Fibroblast of skin of right quadriceps (primary cell): ENCODE data around the gene OIT3.
A peak's percentile ranks its signal among the peaks of the same experiment; 100 is the strongest.

Source experiments
- DNase-seq: peaks from one replicate; pipeline ENCODE4 v3.0.0-alpha.2; 2013

The OIT3 gene

GRCh38 chr10:72893136-72893798 lies at the start of gene OIT3:
OIT3 (plus strand) TSS chr10:72893739; CDS start chr10:72893799, 60 bp downstream.
- no peak for DNase-seq

- DNase-seq: peak; percentile 63
Observed at GRCh38 chr10:72846238-72846637, 47.3 kb upstream of the OIT3 start.

- no peak for DNase-seq
Observed at GRCh38 chr10:72847681-72848080, 45.9 kb upstream of the OIT3 start.

- no peak for DNase-seq
Observed at GRCh38 chr10:72850861-72851260, 42.7 kb upstream of the OIT3 start.

GRCh38 chr10:72851509-72851908 lies 42.0 kb upstream of the OIT3 start:
- DNase-seq: no peak

GRCh38 chr10:72852508-72852907 lies 41.0 kb upstream of the OIT3 start:
- no peak for DNase-seq

- no peak for DNase-seq
Observed at GRCh38 chr10:72855129-72855528, 38.4 kb upstream of the OIT3 start.

GRCh38 chr10:72855790-72856189 lies 37.7 kb upstream of the OIT3 start:
- no peak for DNase-seq

- DNase-seq: no peak
Observed at GRCh38 chr10:72858067-72858466, 35.5 kb upstream of the OIT3 start.

- no peak for DNase-seq
Observed at GRCh38 chr10:72862957-72863356, 30.6 kb upstream of the OIT3 start.

GRCh38 chr10:72875250-72876055 lies 18.1 kb upstream of the OIT3 start:
- peak; percentile 28 for DNase-seq

- DNase-seq: no peak
Observed at GRCh38 chr10:72879245-72879644, 14.3 kb upstream of the OIT3 start.

GRCh38 chr10:72881291-72881690 lies 12.2 kb upstream of the OIT3 start:
- DNase-seq: no peak

- DNase-seq: peak; percentile 13
Observed at GRCh38 chr10:72883861-72884260, 9.7 kb upstream of the OIT3 start.

GRCh38 chr10:72885953-72886352 lies 7.6 kb upstream of the OIT3 start:
- no peak for DNase-seq

- no peak for DNase-seq
Observed at GRCh38 chr10:72886621-72887020, 6.9 kb upstream of the OIT3 start.

- peak; percentile 28 for DNase-seq
Observed at GRCh38 chr10:72887043-72887442, 6.5 kb upstream of the OIT3 start.

GRCh38 chr10:72888151-72888638 lies 5.3 kb upstream of the OIT3 start:
- DNase-seq: no peak

GRCh38 chr10:72889391-72889831 lies 4.1 kb upstream of the OIT3 start:
- peak; percentile 24 for DNase-seq

- no peak for DNase-seq
Observed at GRCh38 chr10:72890086-72890485, 3.5 kb upstream of the OIT3 start.

- no peak for DNase-seq
Observed at GRCh38 chr10:72895236-72895850, 1.8 kb downstream of the OIT3 start.

- no peak for DNase-seq
Observed at GRCh38 chr10:72898616-72899015, 5.1 kb downstream of the OIT3 start.

- DNase-seq: no peak
Observed at GRCh38 chr10:72899545-72899944, 6.0 kb downstream of the OIT3 start.
